ENCODE data around the gene SDHAF2.

SDHAF2 gene

DNA sequence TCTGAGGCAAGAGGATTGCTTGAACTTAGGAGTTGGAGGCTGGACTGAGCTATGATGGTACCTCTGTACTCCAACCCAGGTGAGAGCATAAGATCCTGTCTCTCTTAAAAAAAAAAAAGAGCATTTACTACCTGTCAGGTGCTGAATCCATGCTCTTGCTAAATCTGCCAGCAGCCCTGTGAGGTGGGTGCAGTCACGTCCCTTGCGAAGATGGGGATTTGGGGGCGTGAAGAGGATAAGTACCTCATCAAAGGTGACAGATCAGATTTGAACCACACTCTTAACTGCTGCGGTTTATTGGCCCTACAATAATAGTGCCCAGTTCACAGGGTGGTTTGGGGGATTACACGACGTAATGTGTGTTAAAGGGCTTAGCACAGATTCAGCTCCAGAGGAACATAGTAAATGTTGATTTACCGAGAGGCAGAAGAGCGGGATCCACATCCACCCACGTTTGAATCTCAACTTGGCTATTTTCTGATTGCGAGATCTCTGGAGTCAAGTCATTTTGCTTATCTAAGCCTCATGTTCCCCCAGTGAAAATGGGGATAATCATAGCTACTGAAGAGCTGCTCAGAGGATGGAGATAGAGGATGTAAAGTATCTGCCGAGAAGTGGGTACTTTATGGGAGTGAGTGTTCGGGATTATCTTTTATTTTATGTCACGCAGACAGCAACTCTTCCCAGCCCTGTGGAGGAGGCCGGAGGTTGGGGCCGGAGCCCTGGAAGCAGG, 50.5 kb downstream of the SDHAF2 start:
- Mint-ChIP-seq H3K9me3 (no peaks in the 10 kb centered on the region), H3K27me3 (peaks cover 2% of the 10 kb centered on the region), H3K4me1 (peaks cover 11% of the 10 kb centered on the region), H3K4me3 (no peak overlapping the region), H3K27ac (no peak overlapping the region), H3K36me3 (no peaks in the 10 kb centered on the region)

DNA sequence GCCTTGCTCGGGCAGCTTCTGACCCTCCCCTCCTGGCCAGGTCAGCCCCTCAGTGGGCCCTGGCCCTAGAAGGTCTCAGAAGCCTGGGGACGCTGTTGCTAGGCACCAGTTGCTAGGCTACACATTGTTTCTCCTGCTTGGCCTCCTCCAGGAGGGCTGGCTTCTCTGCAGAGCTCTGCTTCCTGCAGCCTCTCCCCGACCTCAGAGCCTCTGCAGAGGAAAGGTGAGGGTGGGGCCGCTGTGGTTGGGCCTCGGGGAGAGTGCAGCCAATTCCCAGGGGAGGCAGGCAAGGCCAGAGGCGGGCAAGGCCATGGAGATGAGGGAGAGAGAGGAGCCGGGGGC, 51.0 kb downstream of the SDHAF2 start:
- Mint-ChIP-seq H3K36me3 (no peaks in the 10 kb centered on the region), H3K4me3 (no peak overlapping the region), H3K4me1 (peaks cover 11% of the 10 kb centered on the region), H3K27me3 (peaks cover 2% of the 10 kb centered on the region), H3K9me3 (no peaks in the 10 kb centered on the region), H3K27ac (no peak overlapping the region)

DNA sequence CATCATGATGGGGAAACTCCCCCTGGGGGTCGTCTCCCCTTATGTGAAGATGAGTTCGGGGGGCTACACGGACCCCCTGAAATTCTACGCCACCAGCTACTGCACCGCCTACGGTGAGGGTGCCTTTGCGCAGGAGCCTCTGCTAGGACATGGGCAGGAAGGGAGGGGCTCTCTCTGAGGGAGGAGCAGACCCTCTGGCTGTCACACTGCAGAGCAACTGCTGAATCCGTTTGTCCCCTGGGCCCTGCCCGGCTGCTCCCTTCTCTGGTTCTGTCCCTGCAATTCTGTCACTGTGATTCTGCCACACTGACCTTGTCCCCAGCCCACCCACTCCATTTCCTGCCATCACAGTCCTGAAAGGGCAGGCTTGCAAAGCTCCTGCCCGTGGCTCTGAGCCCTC, 51.9 kb downstream of the SDHAF2 start:
- no peak overlapping the region for H3K27ac Mint-ChIP-seq
- H3K27me3 Mint-ChIP-seq = peaks cover 2% of the 10 kb centered on the region

DNA sequence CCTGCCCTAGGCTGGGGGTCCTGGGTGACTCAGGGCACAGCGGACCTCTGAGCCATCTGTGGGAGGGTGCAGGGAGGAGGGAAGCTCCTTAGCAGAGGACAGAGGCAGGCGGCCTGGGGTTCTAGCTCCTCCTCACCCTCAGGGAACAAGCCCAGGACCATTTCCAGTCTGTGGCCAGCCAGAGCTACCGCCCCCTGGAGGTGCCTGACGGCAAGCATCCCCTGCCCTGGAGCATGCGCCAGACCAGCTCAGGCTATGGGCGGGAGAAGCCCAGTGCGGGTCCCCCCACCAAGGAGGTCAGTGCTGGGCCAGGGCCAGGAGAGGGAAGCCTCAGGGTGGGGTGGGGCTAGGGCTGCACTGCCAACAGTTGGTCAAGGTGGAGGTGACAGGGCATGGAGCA, 52.6 kb downstream of the SDHAF2 start:
- Mint-ChIP-seq H3K27me3 (peaks cover 2% of the 10 kb centered on the region), H3K4me1 (peaks cover 11% of the 10 kb centered on the region), H3K27ac (no peak overlapping the region), H3K4me3 (no peak overlapping the region), H3K9me3 (no peaks in the 10 kb centered on the region), H3K36me3 (peaks cover 2% of the 10 kb centered on the region)

More for the DNA sequence above, 51.9 kb downstream of the SDHAF2 start:
- no peaks in the 10 kb centered on the region for H3K9me3 Mint-ChIP-seq
- peaks cover 11% of the 10 kb centered on the region for H3K4me1 Mint-ChIP-seq
- H3K4me3 Mint-ChIP-seq = no peak overlapping the region
- H3K36me3 Mint-ChIP-seq = no peaks in the 10 kb centered on the region

DNA sequence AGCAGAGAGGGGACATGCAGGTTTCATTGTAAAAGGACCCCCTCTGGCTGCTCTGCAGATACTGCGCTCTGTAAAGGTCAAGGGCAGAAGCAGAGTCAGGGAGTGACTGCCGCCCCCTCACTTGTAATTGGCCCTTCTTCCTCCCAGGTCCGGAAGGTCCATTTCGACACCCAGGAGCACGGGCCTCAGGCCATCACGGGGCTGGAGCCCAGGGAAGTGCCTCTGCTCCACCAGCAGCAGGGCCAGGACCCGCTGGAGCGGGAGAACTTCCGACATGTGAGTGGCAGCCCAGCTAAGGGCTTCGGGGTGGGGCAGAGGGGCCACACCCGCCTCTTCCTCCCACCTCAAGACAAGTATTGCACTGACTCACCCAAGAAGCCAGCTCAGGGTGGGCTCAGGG, 54.6 kb downstream of the SDHAF2 start:
- Mint-ChIP-seq H3K4me1 (peaks cover 6% of the 10 kb centered on the region), H3K27ac (no peak overlapping the region), H3K27me3 (peaks cover 2% of the 10 kb centered on the region), H3K4me3 (no peak overlapping the region), H3K9me3 (no peaks in the 10 kb centered on the region), H3K36me3 (peaks cover 2% of the 10 kb centered on the region)

DNA sequence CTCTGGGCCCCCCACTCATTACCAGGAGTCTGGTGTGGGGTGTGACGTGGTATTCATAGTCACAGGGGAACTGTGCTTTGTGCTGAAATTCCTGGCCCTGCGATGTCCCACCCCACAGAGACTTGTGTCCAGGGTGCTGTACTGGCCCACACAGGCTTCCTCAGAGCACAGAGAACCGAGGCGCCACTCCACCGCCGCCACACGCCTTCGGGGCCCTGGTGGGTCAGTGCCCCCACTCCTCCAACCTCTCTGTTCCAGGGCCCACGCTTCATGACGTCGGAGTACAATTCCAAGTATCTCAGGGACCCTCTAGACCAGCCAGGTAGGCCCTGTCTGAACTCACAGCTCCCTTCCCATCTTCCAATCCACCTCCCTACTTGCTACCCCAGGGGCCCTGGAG, 55.2 kb downstream of the SDHAF2 start:
- H3K27ac Mint-ChIP-seq = no peak overlapping the region
- peaks cover 6% of the 10 kb centered on the region for H3K4me1 Mint-ChIP-seq
- H3K27me3 Mint-ChIP-seq = peaks cover 2% of the 10 kb centered on the region
- no peaks in the 10 kb centered on the region for H3K9me3 Mint-ChIP-seq
- H3K4me3 Mint-ChIP-seq = no peak overlapping the region
- H3K36me3 Mint-ChIP-seq = peaks cover 2% of the 10 kb centered on the region

DNA sequence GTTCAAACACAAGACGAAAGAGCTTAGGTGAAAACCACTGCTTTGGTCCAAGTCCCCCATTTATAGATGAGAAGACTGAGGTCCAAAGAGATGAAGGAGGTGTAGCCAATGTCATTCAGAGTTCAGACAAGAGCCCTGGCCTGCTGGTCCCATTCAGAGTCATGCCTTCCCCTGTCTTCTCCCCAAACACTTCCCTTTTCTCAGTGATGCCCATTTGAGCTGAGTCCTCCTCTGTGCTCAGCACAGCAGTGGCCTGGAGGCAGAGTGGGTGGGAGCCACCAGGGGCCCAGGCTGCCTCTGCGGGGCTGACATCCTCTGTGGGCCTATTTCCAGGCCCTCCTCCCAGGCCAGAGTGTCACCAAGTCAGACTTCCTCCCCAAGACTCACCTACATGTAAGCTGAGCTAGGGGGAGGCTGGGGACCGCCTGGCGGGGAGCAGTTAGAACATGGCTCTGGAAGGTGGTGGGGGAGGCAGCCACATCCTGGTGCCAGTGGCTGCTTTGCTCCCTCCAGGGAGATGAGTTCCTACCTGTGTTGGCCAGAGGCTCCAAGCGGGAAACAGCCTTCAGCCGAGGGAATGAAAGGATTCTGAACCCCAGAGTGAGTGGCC, 56.2 kb downstream of the SDHAF2 start:
- Mint-ChIP-seq H3K4me3 (no peak overlapping the region), H3K9me3 (no peaks in the 10 kb centered on the region), H3K4me1 (no peaks in the 10 kb centered on the region)

DNA sequence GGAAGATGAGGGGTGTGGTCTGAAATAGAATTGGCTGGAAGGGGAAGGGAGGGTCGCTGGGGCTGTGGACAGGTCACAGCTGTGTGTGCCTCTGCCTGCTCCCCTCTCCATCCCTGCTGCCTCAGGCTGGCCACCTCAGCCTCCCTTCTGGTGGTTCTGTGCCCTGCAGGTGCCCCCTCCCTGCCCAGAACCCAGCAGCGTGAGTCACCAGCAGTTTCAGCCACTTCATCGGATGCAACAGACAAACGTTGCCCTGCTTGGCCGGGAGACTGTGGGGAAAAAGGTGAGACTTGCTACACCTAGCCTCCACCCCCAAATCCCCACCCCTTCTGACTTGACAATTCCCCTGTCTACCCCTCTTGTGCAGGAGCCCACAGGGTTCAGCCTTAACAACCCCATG, 56.9 kb downstream of the SDHAF2 start:
- peaks cover 2% of the 10 kb centered on the region for H3K27me3 Mint-ChIP-seq
- no peak overlapping the region for H3K4me3 Mint-ChIP-seq
- no peaks in the 10 kb centered on the region for H3K9me3 Mint-ChIP-seq
- H3K27ac Mint-ChIP-seq = no peak overlapping the region
- H3K36me3 Mint-ChIP-seq = peaks cover 2% of the 10 kb centered on the region
- H3K4me1 Mint-ChIP-seq = no peaks in the 10 kb centered on the region

More for the DNA sequence above, 56.2 kb downstream of the SDHAF2 start:
- peaks cover 2% of the 10 kb centered on the region for H3K27me3 Mint-ChIP-seq
- peaks cover 2% of the 10 kb centered on the region for H3K36me3 Mint-ChIP-seq
- no peak overlapping the region for H3K27ac Mint-ChIP-seq

DNA sequence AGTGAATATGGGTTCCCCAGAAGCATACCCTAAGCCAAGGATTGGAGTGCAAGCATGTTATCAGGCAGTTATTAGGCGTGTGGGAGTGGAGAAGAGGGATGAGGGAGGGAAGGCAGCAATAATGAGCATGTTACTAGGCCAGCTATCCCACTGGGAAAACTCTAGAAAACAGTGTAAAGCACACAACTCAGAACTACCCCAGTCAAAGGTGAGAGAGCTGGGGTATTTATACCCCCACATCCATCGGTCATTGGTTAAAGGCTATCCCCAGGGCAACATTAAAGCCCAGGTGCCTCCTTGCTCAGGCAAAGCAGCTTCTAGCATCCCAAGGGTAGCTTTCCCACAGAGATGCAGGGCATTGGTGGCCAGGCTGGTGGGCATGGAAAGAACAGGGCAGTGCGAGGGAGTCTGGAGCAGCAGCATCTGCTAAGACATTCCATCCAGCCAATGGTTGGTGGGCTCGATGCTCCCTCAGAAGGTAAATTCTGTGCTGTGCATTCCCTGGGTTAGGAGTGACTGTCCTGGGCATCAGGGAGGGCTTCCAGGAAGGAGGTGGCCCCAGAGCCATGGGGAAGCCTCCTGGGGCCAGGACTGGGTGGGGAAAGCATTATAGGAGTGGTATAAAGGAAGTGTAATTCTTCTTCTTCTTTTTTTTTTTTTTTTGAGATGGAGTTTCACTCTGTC, 57.6 kb downstream of the SDHAF2 start:
- no peak overlapping the region for H3K27ac Mint-ChIP-seq
- H3K36me3 Mint-ChIP-seq = peaks cover 2% of the 10 kb centered on the region
- H3K27me3 Mint-ChIP-seq = peaks cover 2% of the 10 kb centered on the region
- H3K9me3 Mint-ChIP-seq = no peaks in the 10 kb centered on the region
- H3K4me3 Mint-ChIP-seq = no peak overlapping the region
- H3K4me1 Mint-ChIP-seq = no peaks in the 10 kb centered on the region

DNA sequence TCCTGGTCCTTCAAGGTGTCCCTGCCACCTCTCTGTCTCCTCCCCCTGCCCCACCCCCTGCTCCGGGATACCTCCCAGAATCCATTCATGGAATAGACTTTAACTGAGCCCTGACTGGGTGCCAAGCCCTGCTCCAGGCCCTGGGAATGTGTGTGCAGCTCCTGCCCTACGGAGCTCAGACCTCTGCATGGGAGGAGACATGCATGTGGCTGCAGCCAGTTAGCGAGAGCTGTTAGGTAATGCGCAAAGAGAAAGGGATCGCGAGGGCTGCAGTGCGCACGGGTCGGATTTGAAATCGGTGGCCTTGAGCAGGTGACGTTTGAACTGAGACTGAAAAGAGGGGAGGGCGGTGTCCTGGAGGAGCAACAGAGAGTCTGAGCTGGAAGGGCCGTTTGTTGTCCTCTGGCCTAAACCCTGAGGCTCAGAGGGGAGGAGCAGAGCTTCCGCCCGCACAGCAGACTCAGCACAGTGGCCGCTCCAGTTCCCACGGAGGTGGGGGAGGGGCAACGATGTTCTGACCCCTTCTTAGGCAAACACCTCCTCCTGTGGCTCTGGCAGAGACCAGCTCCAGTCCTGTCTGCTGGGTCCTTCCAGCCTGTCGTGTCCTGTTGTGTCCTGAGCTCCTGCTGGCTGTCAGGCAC, 58.8 kb downstream of the SDHAF2 start:
- Mint-ChIP-seq H3K4me3 (no peak overlapping the region), H3K36me3 (peaks cover 2% of the 10 kb centered on the region), H3K9me3 (no peaks in the 10 kb centered on the region), H3K27ac (no peak overlapping the region), H3K27me3 (no peaks in the 10 kb centered on the region), H3K4me1 (no peaks in the 10 kb centered on the region)

DNA sequence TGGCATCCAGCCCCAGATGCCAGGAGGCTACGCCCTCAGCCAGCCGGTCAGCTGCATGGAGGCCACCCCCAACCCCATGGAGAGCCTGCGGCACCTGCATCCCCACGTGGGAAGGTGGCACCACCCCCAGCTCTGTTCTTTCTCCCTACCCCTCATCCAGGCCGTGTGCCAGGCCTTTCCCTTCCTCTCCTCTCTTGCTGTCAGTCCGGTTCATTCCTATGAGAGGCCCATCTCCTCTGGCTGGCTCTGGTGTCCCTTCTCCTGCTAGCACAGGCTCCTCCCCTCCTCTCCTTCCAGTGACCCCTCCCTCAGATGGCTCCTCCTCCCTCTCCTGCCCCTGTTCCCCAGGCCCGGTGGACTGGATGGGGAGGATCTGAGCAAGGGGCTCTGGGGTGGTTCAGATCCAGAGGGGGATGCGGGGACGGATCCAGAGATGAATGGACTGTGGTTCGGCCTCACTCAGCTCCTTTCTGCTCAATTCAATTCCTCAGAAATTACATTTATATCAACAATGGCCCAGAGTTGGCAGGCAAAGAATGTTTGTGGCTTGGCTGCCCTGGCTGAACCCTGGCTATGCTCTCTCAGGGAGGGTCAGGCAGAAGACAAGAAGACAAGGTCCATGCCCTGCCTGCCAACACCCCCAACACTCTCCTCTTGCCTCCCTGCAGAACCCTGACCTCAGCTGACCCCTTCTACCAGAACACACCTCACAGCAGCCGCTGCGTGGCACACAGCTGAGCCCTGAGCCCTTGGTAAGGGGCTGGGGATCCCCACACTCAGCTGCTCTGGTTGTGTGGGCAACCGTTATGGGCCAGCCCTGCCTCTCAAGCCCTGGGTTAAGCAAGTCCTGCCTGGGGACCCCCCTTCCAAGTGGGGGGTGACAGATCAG, 60.2 kb downstream of the SDHAF2 start:
- Mint-ChIP-seq H3K9me3 (no peaks in the 10 kb centered on the region), H3K27ac (no peak overlapping the region), H3K4me3 (no peak overlapping the region), H3K4me1 (no peaks in the 10 kb centered on the region), H3K36me3 (peaks cover 2% of the 10 kb centered on the region), H3K27me3 (no peaks in the 10 kb centered on the region)

DNA sequence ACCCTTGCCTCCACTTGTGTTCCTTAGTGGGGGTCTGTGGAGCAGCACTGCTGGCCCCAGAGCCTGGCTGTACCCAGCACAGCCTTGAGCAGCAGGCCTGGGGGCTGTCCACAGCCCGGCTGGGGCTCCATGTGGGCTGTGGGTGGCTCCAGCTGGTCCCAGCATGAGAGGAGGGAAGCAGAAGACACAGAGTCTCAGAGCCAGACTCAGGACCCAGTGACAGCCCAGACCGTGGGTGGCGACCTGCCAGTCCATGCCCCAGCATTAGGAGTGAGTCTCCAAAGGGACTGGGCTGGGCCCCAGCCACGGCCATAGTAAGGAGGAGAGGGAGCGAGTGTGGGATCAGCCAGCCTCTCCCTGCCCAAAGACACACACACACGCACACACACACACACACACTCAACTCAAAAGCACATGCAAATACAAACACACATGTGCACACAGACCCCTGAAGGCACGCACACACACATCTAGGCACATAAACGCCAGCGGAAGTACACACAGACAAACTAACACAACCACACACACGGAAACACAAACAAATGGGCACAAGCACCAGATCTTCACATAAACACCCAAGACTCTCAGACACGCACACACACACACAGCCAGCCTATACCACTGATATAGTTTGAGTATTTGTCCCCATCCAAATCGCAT, 61.9 kb downstream of the SDHAF2 start:
- Mint-ChIP-seq H3K36me3 (peaks cover 2% of the 10 kb centered on the region), H3K4me1 (no peaks in the 10 kb centered on the region), H3K4me3 (no peak overlapping the region), H3K9me3 (no peaks in the 10 kb centered on the region), H3K27ac (no peak overlapping the region), H3K27me3 (no peaks in the 10 kb centered on the region)

DNA sequence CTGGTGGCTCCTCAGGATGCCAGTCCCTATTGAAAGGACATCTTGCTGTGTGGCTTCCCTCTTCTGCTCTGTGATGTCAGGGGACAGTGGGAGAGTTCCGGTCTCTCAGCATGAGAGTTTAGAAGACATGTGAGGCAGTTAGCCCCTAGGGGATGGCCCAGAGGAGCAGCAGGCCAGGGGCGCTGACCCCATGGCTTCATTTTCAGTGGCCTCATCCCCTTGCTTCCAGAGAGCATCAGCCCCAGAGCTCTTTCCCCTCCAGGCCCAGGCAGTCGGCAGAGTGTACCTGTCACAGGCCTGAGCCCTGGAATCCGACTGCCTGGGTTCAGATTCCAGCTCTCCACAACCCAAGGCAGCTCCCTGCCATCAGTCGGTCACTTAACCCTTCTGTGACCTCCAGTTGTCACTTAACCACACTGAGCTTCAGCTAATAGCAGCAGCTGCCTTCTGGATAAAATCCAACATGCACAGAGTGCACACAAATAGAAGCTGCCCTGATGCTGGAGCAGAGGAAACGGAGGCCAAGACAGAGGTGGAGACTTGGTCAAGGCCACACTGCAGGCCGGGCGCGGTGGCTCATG, 64.5 kb downstream of the SDHAF2 start:
- Mint-ChIP-seq H3K27me3 (no peaks in the 10 kb centered on the region), H3K27ac (no peak overlapping the region), H3K36me3 (no peaks in the 10 kb centered on the region), H3K9me3 (no peaks in the 10 kb centered on the region), H3K4me3 (no peak overlapping the region), H3K4me1 (no peaks in the 10 kb centered on the region)

DNA sequence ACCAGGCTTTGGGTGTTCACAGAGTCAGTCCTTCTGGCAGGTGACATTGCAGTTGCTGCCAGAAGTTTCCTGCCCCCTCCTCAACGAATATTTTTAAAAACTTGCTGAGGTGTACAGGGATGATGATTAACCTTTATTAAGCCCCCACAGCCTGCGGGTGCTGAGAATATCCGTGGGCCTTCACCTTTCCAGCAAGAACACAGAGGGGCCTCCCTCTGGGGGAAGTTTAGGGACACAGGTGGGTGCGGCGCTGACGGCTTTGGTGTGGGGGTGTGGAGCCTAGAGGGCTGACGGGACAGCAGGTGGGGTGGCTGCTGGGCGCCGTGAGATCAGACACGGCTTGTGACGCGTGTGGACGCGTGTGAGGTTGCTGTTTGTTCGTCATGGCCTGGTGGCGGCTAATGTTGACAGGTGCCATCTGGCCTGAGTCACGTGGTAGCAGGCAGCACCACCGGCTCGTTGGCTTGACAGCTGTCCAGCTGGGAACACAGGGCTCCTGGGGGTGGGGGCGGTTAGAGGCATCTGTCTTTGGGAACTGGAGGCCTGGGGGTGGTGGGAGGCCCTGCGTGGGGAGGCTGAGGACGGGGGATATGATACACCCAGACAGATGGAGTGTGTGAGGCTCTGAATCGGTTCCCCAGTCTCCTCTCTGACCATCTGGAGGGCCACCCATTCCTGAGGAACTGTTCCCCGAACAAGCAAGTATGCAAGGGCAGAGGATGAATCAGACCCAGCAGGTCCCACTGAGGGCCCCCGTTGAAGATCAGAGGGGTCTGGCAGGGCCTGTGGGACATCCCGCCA, 66.1 kb downstream of the SDHAF2 start:
- H3K4me1 Mint-ChIP-seq = no peaks in the 10 kb centered on the region
- no peak overlapping the region for H3K4me3 Mint-ChIP-seq
- H3K27me3 Mint-ChIP-seq = no peaks in the 10 kb centered on the region
- no peaks in the 10 kb centered on the region for H3K9me3 Mint-ChIP-seq
- H3K27ac Mint-ChIP-seq = no peak overlapping the region
- no peaks in the 10 kb centered on the region for H3K36me3 Mint-ChIP-seq
